ENCODE measurements around the gene ATXN7.
A peak's percentile ranks its signal among the peaks of the same experiment; 100 is the strongest.

ATXN7 gene

DNA sequence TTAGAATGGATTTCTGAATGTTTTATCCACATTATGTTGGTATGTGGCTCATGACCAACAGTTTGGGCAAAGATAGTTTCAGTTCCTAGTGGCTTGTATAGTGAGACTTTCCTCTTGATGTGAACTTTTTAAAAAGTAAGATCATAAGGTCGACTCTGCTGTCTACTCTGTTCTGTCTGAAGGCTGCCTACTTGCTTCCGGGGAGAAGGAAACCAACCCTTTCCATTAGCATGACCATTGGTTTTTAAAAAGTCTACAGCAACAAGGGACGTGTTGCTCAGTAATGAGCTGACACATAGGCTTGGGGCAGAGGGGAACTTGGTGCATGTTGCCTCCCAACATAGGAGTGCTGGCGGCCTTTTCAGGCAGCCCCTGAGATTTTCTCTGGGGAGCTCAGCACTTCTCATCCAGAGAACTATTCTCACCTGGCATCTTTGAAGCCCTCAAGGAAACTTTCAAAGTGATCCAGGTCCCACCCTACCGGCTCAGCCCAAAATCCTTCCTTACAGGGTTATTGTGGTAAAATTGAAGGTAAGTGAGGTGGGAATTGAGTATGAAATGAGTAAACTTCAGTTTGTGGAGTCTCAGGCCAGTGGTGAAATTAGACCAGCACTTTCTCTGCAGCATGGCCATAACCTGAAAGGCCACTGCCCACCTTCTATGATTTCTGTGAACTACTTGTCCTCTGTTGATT lies 129.0 kb downstream of the ATXN7 start:
- DNase-seq, result no peak

DNA sequence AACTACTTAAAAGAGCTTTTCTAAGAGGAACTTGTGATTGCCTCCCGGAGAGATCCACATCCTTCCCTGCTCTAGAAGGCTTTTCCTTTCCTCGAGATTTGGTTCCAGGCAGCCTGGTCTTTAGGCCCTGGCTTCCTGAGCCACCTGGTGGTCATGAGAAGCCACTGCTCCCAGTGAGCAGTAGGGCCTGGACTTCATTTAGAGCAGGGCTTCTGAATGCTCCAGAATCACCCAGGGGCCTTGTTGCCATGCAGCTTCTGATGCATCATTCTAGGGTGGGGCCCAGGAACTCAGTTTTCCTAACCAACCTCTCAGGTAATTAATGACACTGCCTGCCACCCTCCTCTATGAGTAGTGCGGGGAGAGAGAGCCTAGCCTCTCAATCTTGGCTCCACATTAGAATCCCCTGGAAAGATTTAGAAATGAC lies 130.0 kb downstream of the ATXN7 start:
- peak; percentile 46 for DNase-seq

DNA sequence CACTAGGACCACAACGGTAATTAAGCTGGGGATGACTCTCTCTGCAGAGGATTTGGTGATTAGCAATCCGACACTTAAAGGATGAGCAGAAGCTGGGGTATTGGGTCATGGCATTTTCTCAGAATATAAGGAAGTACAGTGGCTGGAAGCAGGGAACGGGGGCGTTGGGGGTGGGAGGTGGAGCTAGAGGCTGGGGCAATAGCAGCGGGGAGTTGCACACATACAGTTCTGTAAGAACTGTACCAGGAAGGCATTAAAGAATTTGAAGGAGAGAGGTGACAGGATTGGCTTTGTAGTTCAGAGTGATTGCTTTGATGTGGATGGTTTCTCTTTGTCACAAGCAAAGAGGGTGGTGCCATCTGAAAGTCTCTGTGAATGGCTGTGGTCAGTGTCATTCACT lies 131.4 kb downstream of the ATXN7 start:
- DNase-seq, result no peak

DNA sequence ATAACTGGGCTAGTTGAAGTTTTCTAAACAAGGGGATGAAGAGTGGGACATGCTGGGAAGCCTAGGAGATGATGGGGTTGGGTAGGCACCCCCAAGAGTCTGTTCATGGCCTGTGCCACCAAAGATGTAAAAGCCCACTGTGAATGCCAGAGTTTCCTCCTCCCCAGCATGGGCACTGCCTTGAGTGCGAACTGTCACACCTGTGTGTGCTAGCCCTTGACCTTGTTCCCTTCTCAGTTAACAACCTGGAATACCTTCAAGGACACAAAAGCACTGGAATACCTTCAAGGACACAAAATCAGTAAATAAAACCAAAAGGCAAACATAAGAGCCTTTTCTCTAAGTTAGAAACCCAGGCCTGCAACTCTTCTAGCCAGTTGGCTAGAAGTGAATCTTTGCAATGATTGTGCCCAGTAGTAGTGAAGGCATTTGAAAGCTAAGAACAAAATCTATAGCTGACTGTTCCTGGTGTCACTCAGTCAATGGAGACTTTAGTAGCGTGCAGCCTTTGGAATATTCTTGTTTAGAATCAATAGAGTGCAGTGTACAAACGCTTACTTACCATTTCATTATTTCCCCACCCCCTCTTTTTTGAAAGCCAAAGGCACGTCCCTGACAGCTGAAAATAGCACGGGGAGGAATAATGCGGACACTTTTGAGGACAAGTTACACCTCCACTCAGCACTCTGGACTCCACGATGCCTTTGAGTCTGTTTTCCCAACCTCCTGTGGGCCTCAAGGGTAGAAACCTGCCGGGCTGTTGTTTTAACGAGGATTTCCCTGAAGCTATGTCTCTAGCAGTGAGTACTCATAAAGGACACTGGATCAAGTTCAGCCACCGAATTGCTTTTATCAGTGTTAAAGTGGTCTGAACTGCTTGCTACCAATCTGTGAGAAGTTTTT lies 135.4 kb downstream of the ATXN7 start:
- DNase-seq, result no peak

DNA sequence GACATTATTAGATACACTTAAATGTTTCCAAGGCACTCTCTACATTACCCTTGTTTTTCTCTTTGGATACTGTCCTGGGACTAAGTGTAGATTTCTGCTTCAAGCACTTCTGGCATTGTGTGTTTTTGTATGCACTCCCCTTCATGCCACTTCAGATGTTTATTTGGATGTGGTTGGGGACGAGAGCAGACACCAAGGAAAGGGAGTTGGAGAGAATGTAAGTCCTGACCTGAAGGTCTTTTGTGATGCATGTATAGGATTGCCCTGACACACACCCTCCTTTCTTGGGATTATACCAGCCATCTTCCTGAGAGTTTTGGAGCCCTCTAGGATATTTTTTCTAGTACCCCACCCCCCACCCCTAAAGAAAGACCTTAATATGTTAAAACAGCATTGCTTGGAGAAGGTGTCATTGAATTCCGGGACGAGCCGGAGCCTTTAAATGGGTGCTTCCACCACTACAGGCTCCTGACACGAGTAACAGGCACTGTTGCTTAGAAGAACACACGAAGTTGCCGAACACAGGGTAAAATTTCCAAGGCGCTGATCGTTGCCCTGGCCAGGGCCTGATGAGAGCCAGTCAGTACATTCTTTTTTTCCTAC lies 136.9 kb downstream of the ATXN7 start:
- no peak for DNase-seq

DNA sequence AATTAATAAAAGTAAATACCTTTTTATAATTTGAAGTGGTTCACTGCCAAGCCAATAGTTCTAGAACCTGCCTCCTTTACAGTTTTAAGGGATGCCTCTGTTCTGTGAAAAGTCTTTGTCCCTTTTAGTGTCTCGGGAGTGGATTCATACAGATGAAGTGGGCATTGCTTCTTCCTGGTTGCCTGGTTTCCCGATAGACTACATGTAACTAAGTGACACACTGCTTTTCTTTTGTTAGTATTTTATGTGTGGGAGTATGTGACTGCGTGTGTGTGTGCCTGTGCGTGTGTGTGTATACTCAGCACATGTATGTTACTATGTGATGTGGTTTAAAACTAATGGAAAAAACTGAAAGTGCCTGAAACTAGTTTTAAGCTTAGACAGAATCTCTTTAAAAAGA lies 138.6 kb downstream of the ATXN7 start:
- DNase-seq, result no peak

DNA sequence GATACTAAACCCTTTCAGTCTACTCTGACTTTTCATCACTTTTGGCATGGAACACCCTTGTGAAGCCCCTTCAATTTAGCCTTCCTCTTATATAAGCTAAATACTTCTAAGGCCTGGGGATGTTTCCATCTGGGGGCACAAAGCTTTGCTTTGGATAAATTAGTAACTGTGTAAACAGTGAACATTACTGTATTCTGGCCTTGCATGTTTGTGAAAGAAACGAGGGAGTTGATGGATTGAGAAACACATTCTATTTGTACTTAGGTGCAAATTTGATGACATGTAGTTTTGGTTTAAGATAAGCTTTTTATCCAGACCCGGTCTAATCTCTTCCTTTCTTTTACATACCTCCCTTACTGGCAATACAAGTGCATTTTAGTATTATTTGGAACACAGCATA lies 139.9 kb downstream of the ATXN7 start:
- no peak for DNase-seq

DNA sequence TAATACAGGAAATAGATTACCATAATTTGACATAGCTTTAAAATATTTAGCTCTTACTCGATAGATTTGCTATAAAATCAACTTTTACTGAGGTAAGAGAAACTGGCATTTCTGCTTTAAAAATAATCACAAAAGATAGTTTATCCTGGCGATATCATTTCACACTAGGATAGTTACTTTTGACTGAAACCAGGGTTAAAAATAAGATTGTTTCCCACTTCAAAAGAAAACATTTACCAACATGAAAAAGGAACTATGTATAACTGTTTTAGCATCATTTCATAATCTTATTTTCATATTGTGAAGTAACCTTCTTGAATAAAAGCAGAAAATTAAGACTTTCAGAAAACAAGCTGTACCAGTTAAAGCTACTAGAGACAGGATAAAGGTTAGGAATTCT lies 144.3 kb downstream of the ATXN7 start:
- DNase-seq, result no peak

DNA sequence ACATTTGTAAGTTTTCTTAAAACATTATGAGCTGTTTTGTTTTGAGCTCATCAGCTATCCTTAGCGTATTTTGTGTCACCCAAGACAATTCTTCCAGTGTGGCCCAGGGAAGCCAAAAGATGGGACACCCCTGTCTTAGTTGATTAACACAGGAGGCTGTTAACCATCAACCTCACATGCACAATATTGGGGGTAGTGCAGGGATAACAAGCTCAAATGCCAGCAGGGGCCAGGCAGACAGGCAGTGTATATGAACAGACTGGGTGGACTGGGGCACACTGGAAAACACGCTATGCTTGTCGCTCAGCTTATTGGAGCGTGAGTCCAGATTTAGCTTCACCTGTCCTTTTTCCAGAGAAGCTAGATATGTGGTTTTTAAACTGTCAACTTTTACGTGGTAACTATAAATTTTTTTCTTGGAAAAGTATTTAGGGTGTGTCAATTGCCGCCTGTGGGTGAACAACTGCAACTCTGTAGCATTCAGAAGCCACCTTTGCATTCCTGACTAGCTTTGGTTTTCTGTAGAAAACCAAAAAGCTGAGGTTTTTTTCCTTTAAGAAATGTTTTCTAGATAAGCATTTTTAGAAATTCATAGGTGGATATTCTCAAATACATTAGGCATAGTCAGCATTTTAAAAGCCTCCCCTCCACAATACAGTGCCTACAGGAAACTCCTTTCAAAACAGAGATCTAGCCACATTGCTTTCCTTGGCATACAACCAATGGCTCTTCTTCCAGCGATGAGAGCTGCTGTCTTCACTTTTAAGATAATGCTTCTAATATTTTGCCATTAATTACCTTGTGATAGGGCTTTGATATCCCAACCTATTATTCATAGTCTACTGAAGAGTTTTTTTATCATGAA lies 145.1 kb downstream of the ATXN7 start:
- no peak for DNase-seq

DNA sequence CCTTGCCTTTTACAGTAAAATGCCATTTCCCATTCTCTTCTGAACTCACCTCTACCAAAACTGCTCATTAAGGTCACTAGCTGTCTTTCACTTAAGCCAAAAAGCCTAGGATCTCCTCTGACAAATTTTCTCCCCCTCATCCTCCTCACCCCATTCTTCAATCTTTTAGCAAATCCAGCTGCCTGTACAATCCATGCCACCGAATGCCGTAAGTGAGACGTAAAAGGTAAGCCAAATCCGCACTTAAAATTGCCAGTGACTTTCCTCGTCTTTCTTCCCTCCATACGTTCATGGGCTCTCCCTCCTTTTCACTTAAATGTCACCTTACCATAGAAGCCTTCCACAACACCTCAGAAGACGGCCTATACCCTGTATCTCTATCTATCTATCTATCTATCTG lies 145.9 kb downstream of the ATXN7 start:
- no peak for DNase-seq

DNA sequence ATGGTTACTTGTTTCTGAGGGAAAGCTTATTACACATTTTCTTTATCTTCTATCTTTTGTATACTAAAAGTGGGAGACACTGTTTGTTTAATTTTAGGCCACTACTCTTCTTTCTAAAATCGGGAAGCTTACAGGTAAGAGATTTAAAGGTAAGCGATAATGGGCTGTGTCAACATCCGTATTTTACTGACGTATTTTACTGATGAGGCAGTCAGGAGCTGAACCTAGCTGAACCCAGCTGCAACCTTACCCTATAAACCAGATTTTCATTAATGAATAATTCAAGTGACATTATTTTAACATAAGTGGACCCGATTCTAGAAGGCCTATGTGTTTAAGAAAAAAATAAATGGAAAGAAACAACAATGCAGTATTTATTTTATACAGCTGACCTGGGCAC lies 146.5 kb downstream of the ATXN7 start:
- no peak for DNase-seq

DNA sequence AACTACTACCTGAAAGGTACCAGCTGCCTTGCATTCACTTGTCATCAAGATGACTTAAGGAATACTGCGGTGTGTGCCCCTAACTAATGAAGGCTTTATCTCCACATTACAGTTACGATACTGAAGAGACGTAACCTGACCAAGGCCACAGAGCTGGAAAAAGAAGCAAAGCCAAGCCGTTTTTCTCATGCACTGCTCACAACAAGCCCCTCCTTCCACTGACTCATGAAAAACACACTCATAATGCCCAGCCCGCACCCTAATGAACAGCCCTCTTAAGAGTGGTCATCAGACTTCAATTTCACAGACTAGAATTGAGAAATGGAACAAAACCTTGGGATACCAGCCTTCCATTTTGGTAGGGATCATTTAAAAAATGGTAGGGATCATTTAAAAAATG lies 148.0 kb downstream of the ATXN7 start:
- no peak for DNase-seq

DNA sequence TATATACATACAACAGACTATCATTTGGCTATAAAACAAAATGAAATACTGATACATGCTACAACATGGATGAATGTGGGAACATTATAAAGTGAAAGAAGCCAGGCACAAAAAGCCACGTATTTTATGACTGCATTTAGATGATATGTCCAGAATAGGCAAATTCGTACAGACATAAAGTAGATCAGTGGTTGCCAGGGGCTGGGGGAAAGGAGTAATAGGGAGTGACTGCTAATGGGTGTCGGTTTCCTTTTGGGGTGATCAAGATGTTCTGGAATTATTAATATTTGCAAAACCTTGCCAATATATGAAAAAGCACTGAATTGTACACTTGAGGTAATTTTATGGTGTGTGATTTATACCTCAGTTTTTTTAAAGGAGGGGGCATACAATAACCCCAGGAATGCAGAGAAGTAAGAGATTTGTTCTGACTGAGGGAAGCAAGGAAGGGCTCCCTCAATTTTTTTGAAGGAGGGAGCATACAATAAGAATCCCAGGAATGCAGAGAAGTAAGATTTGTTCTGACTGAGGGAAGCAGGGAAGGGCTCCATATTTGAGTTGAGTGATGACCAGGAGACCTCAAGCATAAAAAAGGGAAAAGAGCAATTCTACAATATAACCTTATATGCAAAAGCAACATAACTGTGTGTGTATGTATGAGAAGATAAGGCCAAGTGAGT lies 153.4 kb downstream of the ATXN7 start:
- DNase-seq, result no peak

DNA sequence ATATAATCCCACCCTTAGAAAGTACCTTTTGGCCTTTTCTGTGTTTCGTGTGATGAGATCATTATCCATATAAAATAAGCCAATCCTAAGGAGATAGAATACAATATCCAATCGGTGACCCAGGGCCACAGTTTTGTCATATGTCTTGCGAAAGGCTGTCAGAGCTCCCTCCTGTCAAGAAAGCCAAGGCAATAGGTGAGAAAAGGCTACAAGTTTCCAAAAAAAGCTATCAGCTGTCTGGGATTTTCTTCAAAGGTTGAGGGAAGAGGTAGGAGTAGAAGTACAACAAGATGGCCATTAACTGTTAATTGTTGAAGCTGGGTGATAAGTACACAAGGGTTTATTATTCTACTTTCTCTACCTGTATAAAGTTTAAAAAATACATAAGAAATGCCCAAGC lies 155.6 kb downstream of the ATXN7 start:
- no peak for DNase-seq

DNA sequence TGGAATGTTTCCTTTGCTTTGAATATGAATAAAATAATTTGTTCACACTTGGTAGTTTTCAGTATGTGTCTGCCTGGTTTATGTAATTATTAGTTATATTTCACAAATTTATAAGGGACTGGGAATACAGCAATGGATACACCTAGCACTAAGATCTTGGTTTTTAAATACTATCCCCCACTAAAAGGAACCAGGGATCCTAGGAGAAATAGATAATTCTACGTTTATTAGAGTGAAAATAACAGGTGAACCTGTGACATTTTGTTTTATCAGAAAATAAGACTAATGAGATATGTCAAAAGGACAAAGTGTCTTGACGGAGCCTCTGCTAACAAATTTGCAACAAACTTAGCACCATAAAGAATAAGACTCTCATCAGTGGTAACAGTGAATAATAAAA lies 156.2 kb downstream of the ATXN7 start:
- DNase-seq, result no peak

DNA sequence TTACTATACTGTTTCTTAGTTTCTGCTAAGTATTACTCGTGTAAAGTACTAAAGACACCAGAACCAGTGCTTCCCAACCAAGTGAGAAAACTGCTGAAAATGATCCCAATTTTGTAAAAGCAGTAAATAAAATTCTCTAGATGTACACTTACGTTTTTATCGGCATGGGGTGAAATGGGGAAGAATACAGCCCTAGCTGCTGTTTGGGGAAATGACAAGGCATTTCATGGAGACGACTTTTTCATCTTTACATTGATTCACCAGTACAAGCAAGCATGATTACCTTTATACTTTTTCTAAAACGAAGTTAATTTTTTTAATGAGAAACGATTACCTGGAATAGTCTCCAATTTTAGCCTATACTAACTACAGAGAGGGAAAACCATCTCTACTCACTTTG lies 158.3 kb downstream of the ATXN7 start:
- no peak for DNase-seq

DNA sequence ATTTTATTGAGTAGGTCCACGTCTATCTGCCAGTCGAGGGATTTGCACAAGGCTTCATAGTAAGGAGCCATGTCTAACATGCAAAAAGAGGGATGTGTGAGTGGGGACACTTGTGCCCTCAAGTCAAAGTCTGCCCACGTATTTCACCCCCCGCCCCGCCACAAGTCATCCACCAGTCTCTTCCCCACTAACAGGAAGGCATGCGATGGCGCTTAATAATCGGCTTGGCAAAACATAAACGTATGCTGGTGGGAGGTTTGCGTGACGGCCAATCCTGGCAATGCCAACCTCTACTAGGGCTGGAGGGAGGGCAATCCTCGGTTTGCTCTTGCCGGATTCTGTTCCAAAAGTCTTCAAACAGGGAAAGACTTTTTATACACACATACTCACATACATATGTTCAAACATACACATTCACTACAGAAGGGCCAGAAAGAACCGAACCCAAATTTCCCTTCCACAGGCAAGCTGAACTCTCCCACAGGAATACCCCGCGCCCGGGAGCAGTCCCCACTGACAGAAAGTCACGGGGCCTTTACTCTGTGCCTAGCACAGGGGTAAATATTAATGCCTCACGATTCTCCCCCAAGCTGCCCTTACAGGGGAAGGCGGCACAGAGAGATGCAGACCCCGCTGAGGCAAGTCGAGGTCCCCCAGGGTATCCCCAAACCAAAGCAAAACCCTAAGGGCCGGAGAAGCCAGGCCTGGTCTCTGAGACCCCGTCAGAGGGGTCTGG lies 159.0 kb downstream of the ATXN7 start:
- DNase-seq, result no peak

DNA sequence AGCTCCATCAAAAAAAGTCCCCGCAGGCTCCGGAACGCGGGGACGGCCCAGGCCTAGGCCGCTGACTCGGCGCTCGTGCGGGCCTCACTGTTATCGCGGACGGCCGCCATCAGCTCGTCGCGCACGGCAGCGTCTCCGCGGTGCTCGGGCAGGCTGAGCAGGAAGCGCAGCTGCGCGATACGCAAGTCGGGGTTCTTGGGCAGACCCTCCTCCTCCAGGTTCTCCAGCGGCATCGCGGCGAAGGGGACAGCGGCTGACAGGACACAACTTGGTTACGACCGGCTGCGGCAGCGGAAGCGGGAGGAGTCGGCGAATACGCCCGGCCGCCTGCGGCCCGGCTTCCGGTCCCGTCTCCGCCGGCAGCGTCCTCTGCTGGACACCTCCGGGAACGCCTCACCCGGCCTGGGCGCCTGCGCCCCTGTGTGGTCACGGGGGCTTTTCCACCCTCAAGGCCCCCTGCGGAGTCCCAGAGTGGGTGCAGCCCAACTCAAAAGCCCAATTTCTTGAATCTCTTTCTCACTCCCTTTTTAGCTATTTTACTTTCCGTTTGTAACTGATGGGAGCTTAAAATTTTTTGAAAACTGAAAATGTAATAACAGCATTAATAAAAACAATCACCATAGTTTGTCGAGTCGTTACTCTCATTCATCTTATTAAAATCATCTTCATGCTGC lies 159.7 kb downstream of the ATXN7 start, which contains the start of gene PSMD6:
TSS of gene PSMD6 (minus strand) at position 308 of the 674 bp plus-strand sequence. CDS start at position 233, 75 bp downstream.
- DNase-seq, result peak; percentile 88

DNA sequence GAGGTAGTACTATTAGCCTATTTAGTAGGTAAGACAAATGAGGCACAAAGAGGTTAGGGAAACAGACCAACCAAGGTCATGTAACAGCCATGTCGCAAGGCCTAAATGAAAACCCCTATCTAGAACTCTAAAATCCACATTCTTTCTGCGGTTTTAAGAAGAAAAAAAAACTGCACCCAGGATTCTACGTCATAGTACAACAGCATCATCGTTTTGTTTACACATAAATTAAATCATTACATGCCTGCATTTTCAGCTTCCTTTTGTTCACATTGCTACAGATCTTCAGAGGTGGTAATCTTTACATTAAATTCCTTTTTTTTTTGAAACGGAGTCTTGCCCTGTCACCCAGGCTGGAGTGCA lies 160.2 kb downstream of the ATXN7 start:
- DNase-seq, result no peak

DNA sequence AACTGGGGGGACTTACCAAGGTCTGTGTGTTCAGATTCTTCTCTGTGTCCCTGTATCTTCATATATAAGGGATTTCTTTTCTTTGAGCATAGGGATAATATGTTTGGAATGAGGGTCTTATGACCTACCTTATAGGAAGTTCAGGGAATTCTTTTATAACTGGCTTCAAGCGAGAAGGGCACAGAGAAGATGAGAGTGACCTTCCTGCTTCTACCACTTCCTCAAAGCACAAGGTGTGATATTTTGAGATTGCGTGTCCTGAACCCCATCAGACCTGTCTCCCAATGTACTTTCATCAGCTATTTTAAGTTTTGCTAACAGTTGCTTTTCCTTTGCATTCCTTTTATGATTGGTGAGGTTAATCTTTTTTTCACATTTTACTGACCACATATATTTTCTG lies 162.7 kb downstream of the ATXN7 start:
- no peak for DNase-seq

DNA sequence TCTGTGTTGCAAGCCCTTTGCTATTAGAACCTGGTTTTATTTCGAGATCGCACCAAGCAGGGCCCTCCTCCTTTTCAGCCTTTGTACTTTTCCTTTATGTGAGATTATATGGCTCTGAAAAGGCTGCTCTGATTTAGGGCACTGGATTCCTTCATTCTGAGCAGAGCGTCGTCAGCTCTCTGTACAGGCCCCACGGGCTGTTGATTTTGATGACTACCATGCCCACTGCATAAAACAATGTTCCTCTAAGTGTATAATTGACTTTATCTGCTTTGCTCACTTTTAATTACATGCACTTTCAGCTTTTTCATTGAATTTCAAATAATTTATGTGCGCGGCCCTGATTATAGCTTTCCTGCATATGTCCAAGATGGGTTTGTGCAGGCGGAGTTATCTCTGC lies 164.0 kb downstream of the ATXN7 start:
- no peak for DNase-seq

Data from effector CD4-positive, alpha-beta T cell (primary cell).